Stimulated activated CD4-positive, alpha-beta T cell treated with anti-CD3 and anti-CD28 coated beads, TNF-alpha, amount 100 ng/mL, for 4 hours (primary cell): Measurements from ENCODE around the gene PPP4R3B.
A peak's percentile ranks its signal among the peaks of the same experiment; 100 is the strongest.
"Not testable (repeated sequence)": the region's sequence is repeated elsewhere in the genome, so short reads cannot be mapped to it uniquely, and the experiment has no call there.

Experiments
- DNase-seq, 3 experiments: peaks; one replicate each; pipeline ENCODE4 v3.0.0-alpha.2; 2020; ENCODE audit warnings: low read depth in 3 of 3

The PPP4R3B gene

GRCh38 chr2:55596795-55597194, 20.6 kb downstream of the PPP4R3B start:
- DNase-seq: not testable (repeated sequence)

- DNase-seq: no peak
These were observed 21.9 kb downstream of the PPP4R3B start for GRCh38 chr2:55595536-55595935.

- no peak for DNase-seq
These were observed 25.3 kb downstream of the PPP4R3B start for GRCh38 chr2:55592130-55592529.

- no peak for DNase-seq
These were observed 26.5 kb downstream of the PPP4R3B start for GRCh38 chr2:55590810-55591440.

GRCh38 chr2:55585451-55586080, 31.9 kb downstream of the PPP4R3B start:
- DNase-seq: no peak

- DNase-seq: no peak
These were observed 35.4 kb downstream of the PPP4R3B start for GRCh38 chr2:55581874-55582547.

GRCh38 chr2:55581435-55581834, 36.0 kb downstream of the PPP4R3B start:
- no peak for DNase-seq

- DNase-seq: not testable (repeated sequence)
These were observed 48.4 kb downstream of the PPP4R3B start for GRCh38 chr2:55569002-55569401.

- DNase-seq: no peak
These were observed 50.1 kb downstream of the PPP4R3B start for GRCh38 chr2:55567298-55567697.

- no peak for DNase-seq
These were observed 51.8 kb downstream of the PPP4R3B start for GRCh38 chr2:55565613-55566012.

- DNase-seq: no peak
These were observed 56.6 kb downstream of the PPP4R3B start for GRCh38 chr2:55560855-55561254.

- DNase-seq: no peak
These were observed 60.6 kb downstream of the PPP4R3B start for GRCh38 chr2:55556809-55557208.

- no peak for DNase-seq
These were observed 61.4 kb downstream of the PPP4R3B start for GRCh38 chr2:55555977-55556376.

GRCh38 chr2:55553321-55553720, 64.1 kb downstream of the PPP4R3B start:
- DNase-seq: no peak

- no peak for DNase-seq
These were observed 66.9 kb downstream of the PPP4R3B start for GRCh38 chr2:55550368-55551102.

- not testable (repeated sequence) for DNase-seq
These were observed 69.7 kb downstream of the PPP4R3B start for GRCh38 chr2:55547679-55548078.

- no peak for DNase-seq
These were observed 70.4 kb downstream of the PPP4R3B start for GRCh38 chr2:55547001-55547400.

- no peak for DNase-seq
These were observed 86.8 kb downstream of the PPP4R3B start for GRCh38 chr2:55530539-55531081.

- DNase-seq: no peak
These were observed 91.2 kb downstream of the PPP4R3B start for GRCh38 chr2:55526174-55526573.

GRCh38 chr2:55524884-55525437, 92.5 kb downstream of the PPP4R3B start:
- DNase-seq: no peak

- DNase-seq: peak; percentile 9 to 34 (median 22)
These were observed 97.2 kb downstream of the PPP4R3B start for GRCh38 chr2:55519938-55520885.
